ENCODE results near the gene BMP6. TPM values are rescaled to one million over a fixed set of nuclear protein-coding genes. Genes with fewer than 3 reads are reported as not detected.
"Not testable (repeated sequence)": the region's sequence is repeated elsewhere in the genome, so short reads cannot be mapped to it uniquely, and the experiment has no call there.

Gene BMP6
- total and polyA plus RNA-seq, 12 donors: 0.59 to 4.1 (median 2.6) TPM

DNA sequence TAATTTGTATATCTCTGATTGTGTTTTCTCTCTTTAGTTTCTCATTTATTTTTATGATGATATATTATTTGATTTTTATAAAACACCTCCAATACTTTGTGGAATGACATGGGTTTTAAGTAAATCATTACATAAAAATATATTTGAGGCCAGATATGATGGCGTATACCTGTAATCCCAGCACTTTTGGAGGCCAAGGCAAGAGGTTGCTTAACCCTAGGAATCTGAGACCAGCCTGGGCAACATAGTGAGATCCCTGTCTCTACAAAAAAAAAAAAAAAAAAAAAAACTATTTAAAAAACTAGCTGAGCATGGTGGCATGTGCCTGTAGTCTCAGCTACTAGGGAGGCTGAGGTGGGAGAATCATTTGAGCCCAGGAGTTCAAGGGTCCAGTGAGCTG is 87.3 kb downstream of the BMP6 start:
- DNase-seq (no peak), ATAC-seq (no peak)
- Histone ChIP-seq H3K4me3 (no peak overlapping the region), H3K27ac (no peak overlapping the region), H3K4me1 (peaks cover 0 to 8% (median 0%) of the 10 kb centered on the region in 9 donors), H3K27me3 (no peaks in the 10 kb centered on the region), H3K36me3 (no peaks in the 10 kb centered on the region), H3K9me3 (no peaks in the 10 kb centered on the region)
- intact Hi-C loops (cut with DNase I): no loop called here
- 95 to 100% methylated on average over 1 of the region's 1 CpG for WGBS, 2 donors
- TF ChIP-seq, protein P1, sequence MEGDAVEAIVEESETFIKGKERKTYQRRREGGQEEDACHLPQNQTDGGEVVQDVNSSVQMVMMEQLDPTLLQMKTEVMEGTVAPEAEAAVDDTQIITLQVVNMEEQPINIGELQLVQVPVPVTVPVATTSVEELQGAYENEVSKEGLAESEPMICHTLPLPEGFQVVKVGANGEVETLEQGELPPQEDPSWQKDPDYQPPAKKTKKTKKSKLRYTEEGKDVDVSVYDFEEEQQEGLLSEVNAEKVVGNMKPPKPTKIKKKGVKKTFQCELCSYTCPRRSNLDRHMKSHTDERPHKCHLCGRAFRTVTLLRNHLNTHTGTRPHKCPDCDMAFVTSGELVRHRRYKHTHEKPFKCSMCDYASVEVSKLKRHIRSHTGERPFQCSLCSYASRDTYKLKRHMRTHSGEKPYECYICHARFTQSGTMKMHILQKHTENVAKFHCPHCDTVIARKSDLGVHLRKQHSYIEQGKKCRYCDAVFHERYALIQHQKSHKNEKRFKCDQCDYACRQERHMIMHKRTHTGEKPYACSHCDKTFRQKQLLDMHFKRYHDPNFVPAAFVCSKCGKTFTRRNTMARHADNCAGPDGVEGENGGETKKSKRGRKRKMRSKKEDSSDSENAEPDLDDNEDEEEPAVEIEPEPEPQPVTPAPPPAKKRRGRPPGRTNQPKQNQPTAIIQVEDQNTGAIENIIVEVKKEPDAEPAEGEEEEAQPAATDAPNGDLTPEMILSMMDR (IDR thresholded peaks at IDR 0.05): no peak

DNA sequence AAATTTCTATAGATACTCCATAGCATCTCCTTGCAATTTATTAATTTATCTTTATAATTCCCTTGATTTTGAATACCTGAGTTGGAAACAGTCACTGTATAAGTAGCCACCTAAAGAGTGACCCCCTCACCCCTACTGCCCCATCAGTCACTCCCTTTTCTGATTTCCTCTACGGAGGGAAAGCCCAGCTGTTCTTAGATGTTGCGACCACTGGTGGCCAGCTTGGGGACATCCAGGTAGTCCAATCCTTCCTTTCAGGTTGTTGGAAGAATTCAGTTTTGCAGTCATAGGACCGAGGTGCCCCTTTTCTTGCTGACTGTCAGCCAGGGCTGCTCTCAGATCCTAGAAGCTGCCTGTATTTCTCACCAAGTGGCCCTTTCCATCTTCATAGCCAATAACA is 87.8 kb downstream of the BMP6 start:
- TF ChIP-seq, protein P1 (IDR thresholded peaks at IDR 0.05): no peak
- intact Hi-C loops (cut with DNase I): no loop called here
- ATAC-seq (no peak), DNase-seq (no peak)
- 78 to 83% methylated on average over 3 of the region's 3 CpGs for WGBS, 2 donors
- Histone ChIP-seq H3K27ac (no peak overlapping the region), H3K4me1 (peaks cover 0 to 8% (median 0%) of the 10 kb centered on the region in 9 donors), H3K27me3 (no peaks in the 10 kb centered on the region), H3K9me3 (no peaks in the 10 kb centered on the region), H3K4me3 (no peak overlapping the region), H3K36me3 (no peaks in the 10 kb centered on the region)

DNA sequence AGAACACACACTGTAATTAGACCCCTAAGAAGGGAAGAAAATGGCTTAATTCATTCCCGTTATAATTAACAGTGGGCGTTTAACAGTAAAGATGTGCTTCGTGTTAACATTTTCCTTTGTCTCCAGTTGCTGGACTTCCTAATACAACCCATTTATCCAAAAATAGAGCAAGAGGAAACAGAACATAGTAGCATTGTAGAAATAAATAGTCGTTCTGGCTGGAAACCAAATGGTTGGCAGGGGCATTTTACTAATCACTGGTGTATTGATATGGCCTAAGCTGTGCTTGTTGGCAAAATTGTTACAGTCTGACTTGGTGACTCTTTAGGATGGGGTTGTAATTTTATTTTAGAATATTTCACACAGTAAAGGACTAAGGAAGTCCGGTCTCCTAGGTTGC is 89.8 kb downstream of the BMP6 start:
- Histone ChIP-seq H3K36me3 (no peaks in the 10 kb centered on the region), H3K9me3 (no peaks in the 10 kb centered on the region), H3K4me3 (no peak overlapping the region), H3K27ac (no peak overlapping the region), H3K4me1 (peaks cover 0 to 13% (median 0%) of the 10 kb centered on the region in 9 donors), H3K27me3 (no peaks in the 10 kb centered on the region)
- no peak for DNase-seq
- ATAC-seq: no peak
- TF ChIP-seq, protein P1 (IDR thresholded peaks at IDR 0.05): no peak
- intact Hi-C loops (cut with DNase I): no loop called here
- WGBS, 2 donors: 59 to 68% methylated on average over 5 of the region's 5 CpGs

DNA sequence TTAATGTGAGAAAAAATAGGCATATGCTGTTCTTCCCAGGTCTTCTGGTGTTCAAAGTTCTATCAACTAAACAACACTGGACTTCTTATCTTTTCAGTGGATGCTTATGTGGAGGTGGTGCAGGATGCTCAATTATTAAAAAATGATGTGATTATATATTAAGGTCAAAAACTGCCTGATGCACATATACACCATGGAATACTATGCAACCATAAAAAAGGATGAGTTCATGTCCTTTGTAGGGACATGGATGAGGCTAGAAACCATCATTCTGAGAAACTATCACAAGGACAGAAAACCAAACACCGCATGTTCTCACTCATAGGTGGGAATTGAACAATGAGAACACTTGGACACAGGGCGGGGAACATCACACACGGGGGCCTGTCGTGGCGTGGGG is 91.3 kb downstream of the BMP6 start:
- H3K27ac ChIP-seq; intact Hi-C loops (cut with DNase I); DNase-seq; H3K36me3 ChIP-seq; H3K27me3 ChIP-seq; H3K4me3 ChIP-seq; ATAC-seq; H3K9me3 ChIP-seq: not testable (repeated sequence)
- peaks cover 0 to 13% (median 0%) of the 10 kb centered on the region in 9 donors for H3K4me1 ChIP-seq
- 93 to 96% methylated on average over 5 of the region's 5 CpGs for WGBS, 2 donors

DNA sequence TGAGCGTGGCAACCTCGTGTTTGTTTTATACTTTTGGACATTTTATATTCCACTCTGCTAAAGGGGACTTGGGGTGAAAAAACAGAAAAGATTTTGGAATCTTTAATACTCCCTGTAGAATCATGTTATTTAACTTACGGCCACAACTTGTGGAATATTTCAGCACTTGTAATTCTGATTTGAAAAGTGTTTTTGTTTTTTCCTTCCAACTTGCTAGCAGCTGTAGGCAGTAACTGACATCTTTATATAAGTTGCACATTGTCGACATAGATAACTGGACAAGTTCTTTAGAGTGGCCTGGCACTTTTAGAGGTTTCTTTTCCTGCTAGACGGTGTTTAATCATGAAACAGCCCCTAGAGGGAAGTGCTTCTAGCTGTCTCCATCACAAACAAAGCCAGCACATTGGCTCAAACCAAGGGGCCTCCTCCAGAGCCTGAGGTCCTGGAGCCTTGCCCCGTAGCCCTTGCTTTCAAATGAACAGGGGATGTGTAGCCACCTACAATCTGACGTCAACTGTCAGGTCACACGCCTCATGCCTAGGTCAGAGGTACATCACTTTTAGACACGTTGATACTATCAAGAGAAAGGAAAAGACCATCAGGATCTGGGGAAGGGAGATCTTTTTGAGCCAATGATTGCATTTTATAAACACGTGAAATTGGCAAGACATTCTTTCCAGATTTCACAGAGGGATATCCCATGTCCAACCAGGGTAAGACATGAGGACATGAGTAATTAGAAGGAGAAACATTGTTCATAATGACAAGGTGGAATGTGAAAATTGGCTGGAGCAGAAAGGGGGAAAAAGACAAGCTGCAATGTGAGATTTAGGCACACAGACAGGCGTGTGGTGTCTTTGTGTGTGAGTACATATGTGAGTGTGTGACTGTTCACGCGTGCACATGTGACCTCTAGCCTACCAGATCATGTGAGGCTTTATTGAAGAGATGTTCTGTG is 92.6 kb downstream of the BMP6 start:
- ATAC-seq (peak in 6 of 8 donors; percentile 21 to 62 (median 42)), DNase-seq (peak; percentile 8 to 21)
- peaks cover 0 to 13% (median 0%) of the 10 kb centered on the region in 9 donors for H3K4me1 ChIP-seq
- peaks cover 0 to 3% (median 0%) of the 10 kb centered on the region in 7 donors for H3K27me3 ChIP-seq
- H3K9me3 ChIP-seq: no peaks in the 10 kb centered on the region
- WGBS, 2 donors: 70 to 71% methylated on average over 13 of the region's 13 CpGs
- H3K36me3 ChIP-seq: no peaks in the 10 kb centered on the region
- intact Hi-C loops (cut with DNase I): no loop called here
- no peak overlapping the region for H3K4me3 ChIP-seq
- H3K27ac ChIP-seq: peak overlapping the region in 4 of 10 donors; percentile 1 to 37 (median 12)
- TF ChIP-seq, protein P1 (IDR thresholded peaks at IDR 0.05): no peak

All from heart right ventricle (tissue), 16 donors.